Heart left ventricle (tissue), 13 donors: ENCODE results near the gene SPRYD7.

Source experiments
- POLR2A ChIP-seq, 2 donors: fragments of 450-650 bp; IDR thresholded peaks; one replicate each; pipeline ENCODE4 v1.6.1; 2017; ENCODE audit warnings: antibody characterized with exemption in 2 of 2, mild to moderate bottlenecking in 2 of 2, moderate library complexity in 2 of 2
- TF ChIP-seq, protein P1 (sequence below), 12 donors: fragments of 200-600 bp; sonication (generic) in 4 of 12; IDR thresholded peaks; one replicate each; pipeline versions ENCODE4 v1.5.0 to v1.8.0; 2018 to 2022; ENCODE audit warnings: antibody characterized with exemption in 12 of 12, mild to moderate bottlenecking in 5 of 12
- donor health status: ischemic (EF 13 %, LVEDD 7.1; RV severe dilation, severe dysfunction).
- donor health status: DM: no; HTN: yes; CAD: no.
- donor health status: DM: no; HTN: no; CAD: no.
- donor health status: ischemic (EF 25% LVEDD 6.9; RV normal size, moderate dysfunction).
- donor health status: ischemic (EF 25% LVEDD 5.7; RV mildly dilated, moderate dysfunction).
- donor health status: ischemic (EF 35%, LVEDD 5.7; RV mildly dilated, moderate dysfunction).
- donor health status: nonischemic (EF 11% LVEDD 7.7; RV severe dilation, severe dysfunction).
- donor health status: DM: yes; HTN: yes; CAD: no.
- donor health status: PGD.
- donor health status: ischemic (EF 29% LVEDD 5.4; RV normal size, mild dysfunction).
- donor health status: nonischemic (EF 23%, LVEDD 6.1; RV moderate dilation, normal function).

DNA sequence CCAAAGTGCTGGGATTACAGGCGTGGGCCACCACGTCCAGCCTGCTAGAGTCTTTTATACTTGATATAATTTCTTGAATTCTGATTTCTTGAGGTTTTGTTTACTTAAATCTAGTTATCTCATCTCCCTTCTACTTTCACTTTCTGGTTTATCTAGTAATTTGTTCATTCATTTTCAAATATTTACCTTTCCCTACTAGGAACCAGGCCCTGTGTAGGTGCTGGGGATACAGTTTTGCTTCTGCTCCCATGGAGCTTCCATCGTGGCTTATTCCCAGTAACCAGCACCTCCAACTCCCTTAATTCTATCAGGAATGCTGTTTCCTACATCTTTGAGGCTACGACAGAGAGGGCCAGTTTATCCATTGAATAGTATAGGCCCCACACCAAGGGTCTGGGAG is 36.6 kb upstream of the SPRYD7 start:
- TF ChIP-seq, protein P1, sequence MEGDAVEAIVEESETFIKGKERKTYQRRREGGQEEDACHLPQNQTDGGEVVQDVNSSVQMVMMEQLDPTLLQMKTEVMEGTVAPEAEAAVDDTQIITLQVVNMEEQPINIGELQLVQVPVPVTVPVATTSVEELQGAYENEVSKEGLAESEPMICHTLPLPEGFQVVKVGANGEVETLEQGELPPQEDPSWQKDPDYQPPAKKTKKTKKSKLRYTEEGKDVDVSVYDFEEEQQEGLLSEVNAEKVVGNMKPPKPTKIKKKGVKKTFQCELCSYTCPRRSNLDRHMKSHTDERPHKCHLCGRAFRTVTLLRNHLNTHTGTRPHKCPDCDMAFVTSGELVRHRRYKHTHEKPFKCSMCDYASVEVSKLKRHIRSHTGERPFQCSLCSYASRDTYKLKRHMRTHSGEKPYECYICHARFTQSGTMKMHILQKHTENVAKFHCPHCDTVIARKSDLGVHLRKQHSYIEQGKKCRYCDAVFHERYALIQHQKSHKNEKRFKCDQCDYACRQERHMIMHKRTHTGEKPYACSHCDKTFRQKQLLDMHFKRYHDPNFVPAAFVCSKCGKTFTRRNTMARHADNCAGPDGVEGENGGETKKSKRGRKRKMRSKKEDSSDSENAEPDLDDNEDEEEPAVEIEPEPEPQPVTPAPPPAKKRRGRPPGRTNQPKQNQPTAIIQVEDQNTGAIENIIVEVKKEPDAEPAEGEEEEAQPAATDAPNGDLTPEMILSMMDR (IDR thresholded peaks at IDR 0.05): no peak
- no peak for TF ChIP-seq POLR2A (IDR thresholded peaks at IDR 0.05)
